HEK293 (cell line): ENCODE measurements around the gene KCNIP4.

Experiments used
- CTCF ChIP-seq: fragments of 450-650 bp; formaldehyde crosslinking; IDR thresholded peaks from 2 replicates; pipeline ENCODE4 v1.5.1; 2016; ENCODE audit warnings: missing biosample characterization, missing genetic modification characterization
- ZNF37A ChIP-seq: fragments of 450-650 bp; IDR thresholded peaks from 2 replicates; pipeline ENCODE4 v1.5.1; 2018; ENCODE audit warnings: missing biosample characterization, missing genetic modification characterization
- ZNF585B ChIP-seq: fragments of 450-650 bp; formaldehyde crosslinking; IDR thresholded peaks from 2 replicates; pipeline ENCODE4 v1.5.1; 2016; ENCODE audit warnings: missing biosample characterization, missing genetic modification characterization
- ZNF670 ChIP-seq: fragments of 450-650 bp; formaldehyde crosslinking; IDR thresholded peaks from 2 replicates; pipeline ENCODE4 v1.5.1; 2016; ENCODE audit warnings: missing biosample characterization, missing genetic modification characterization, low read depth
- TF ChIP-seq, protein P1 (sequence below): fragments of 450-650 bp; formaldehyde crosslinking; IDR thresholded peaks from 2 replicates; pipeline ENCODE4 v1.5.1; 2016; ENCODE audit warnings: missing biosample characterization, missing genetic modification characterization
- TF ChIP-seq, protein P2 (sequence below): fragments of 450-650 bp; formaldehyde crosslinking; IDR thresholded peaks from 2 replicates; pipeline ENCODE4 v1.5.1; 2016; ENCODE audit warnings: missing biosample characterization, missing genetic modification characterization
- TF ChIP-seq, protein P3 (sequence below): fragments of 450-650 bp; IDR thresholded peaks from 2 replicates; pipeline ENCODE4 v1.5.1; 2018; ENCODE audit warnings: missing biosample characterization, mild to moderate bottlenecking, missing genetic modification characterization

DNA sequence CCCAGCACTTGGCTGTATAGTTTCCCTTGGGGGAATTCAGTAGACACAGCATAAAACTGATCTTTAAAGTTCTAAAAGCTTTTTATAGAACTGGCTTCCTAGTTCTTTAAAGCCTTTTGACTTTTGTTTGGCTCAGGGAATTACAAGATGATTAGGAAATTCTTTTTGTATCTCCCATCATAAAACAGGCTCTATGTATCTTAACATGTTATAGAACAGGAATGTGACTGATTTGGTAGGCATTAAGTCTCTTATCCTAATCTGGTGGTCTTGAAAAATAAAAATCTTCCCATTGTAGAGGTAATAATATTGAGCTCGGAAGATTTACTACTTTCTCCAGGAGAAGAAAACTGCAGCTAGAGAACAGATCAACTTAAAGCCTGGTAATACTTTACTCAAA is 262.7 kb downstream of the KCNIP4 start:
- TF ChIP-seq CTCF (tag by site-specific recombination) = no peak
- no peak for TF ChIP-seq ZNF585B (tag by site-specific recombination)
- TF ChIP-seq, protein P1, sequence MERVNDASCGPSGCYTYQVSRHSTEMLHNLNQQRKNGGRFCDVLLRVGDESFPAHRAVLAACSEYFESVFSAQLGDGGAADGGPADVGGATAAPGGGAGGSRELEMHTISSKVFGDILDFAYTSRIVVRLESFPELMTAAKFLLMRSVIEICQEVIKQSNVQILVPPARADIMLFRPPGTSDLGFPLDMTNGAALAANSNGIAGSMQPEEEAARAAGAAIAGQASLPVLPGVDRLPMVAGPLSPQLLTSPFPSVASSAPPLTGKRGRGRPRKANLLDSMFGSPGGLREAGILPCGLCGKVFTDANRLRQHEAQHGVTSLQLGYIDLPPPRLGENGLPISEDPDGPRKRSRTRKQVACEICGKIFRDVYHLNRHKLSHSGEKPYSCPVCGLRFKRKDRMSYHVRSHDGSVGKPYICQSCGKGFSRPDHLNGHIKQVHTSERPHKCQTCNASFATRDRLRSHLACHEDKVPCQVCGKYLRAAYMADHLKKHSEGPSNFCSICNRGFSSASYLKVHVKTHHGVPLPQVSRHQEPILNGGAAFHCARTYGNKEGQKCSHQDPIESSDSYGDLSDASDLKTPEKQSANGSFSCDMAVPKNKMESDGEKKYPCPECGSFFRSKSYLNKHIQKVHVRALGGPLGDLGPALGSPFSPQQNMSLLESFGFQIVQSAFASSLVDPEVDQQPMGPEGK (tag by site-specific recombination) = no peak
- TF ChIP-seq, protein P2, sequence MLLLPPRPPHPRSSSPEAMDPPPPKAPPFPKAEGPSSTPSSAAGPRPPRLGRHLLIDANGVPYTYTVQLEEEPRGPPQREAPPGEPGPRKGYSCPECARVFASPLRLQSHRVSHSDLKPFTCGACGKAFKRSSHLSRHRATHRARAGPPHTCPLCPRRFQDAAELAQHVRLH (tag by site-specific recombination) = no peak
- TF ChIP-seq, protein P3, sequence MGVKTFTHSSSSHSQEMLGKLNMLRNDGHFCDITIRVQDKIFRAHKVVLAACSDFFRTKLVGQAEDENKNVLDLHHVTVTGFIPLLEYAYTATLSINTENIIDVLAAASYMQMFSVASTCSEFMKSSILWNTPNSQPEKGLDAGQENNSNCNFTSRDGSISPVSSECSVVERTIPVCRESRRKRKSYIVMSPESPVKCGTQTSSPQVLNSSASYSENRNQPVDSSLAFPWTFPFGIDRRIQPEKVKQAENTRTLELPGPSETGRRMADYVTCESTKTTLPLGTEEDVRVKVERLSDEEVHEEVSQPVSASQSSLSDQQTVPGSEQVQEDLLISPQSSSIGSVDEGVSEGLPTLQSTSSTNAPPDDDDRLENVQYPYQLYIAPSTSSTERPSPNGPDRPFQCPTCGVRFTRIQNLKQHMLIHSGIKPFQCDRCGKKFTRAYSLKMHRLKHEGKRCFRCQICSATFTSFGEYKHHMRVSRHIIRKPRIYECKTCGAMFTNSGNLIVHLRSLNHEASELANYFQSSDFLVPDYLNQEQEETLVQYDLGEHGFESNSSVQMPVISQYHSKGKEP (tag by site-specific recombination) = no peak
- no peak for TF ChIP-seq ZNF37A (tag by site-specific recombination)
- no peak for TF ChIP-seq ZNF670 (tag by site-specific recombination)
